Transverse colon (tissue), 4 donors: ENCODE measurements around the gene HSD17B7.
"Not testable (repeated sequence)": the region's sequence is repeated elsewhere in the genome, so short reads cannot be mapped to it uniquely, and the experiment has no call there.

Source experiments
- EP300 ChIP-seq: sonication (generic); formaldehyde crosslinking; IDR thresholded peaks from one replicate; pipeline ENCODE4 v1.6.1; 2017; ENCODE audit warnings: antibody characterized with exemption, low read depth
- POLR2A ChIP-seq: fragments of 450-650 bp; IDR thresholded peaks from one replicate; pipeline ENCODE4 v1.6.1; 2016; ENCODE audit warnings: antibody characterized with exemption, mild to moderate bottlenecking, moderate library complexity
- POLR2AphosphoS5 ChIP-seq, 3 donors: sonication (generic); formaldehyde crosslinking; IDR thresholded peaks; one replicate each; pipeline ENCODE4 v1.6.1; 2016; ENCODE audit warnings: antibody characterized with exemption in 3 of 3
- TF ChIP-seq, protein P1 (sequence below), 5 experiments: fragments of 200-600 bp in 3 of 5; fragments of 450-650 bp in 2 of 5; sonication (generic) in 3 of 5; IDR thresholded peaks; 1 replicate in 2 of 5; 2 replicates in 3 of 5; pipeline ENCODE4 v1.5.1; 2016 to 2017; ENCODE audit warnings: antibody characterized with exemption in 5 of 5, inconsistent platforms in 3 of 5, mild to moderate bottlenecking in 2 of 5, moderate library complexity in 1 of 5

DNA sequence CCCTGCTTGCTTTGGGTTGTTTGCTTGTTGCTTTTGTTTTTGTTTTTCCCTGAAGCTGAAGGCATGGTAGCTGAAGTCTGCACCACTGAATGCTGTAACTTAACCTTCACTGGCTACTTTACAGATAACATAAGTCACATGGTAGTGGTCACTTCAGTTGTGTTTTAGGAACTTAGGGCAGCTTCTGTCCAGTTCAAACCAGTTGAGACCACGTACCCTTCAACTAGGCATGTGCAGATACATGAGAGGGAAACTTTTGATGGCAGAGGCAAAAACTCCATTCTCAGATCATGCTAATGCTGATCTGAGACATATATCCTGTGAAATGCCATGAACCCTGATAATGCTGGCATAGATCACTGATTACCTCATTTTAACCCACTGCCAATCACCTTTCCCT, 28.2 kb downstream of the HSD17B7 start:
- TF ChIP-seq POLR2A; POLR2AphosphoS5 (IDR thresholded peaks at IDR 0.05); EP300: not testable (repeated sequence)
- TF ChIP-seq, protein P1, sequence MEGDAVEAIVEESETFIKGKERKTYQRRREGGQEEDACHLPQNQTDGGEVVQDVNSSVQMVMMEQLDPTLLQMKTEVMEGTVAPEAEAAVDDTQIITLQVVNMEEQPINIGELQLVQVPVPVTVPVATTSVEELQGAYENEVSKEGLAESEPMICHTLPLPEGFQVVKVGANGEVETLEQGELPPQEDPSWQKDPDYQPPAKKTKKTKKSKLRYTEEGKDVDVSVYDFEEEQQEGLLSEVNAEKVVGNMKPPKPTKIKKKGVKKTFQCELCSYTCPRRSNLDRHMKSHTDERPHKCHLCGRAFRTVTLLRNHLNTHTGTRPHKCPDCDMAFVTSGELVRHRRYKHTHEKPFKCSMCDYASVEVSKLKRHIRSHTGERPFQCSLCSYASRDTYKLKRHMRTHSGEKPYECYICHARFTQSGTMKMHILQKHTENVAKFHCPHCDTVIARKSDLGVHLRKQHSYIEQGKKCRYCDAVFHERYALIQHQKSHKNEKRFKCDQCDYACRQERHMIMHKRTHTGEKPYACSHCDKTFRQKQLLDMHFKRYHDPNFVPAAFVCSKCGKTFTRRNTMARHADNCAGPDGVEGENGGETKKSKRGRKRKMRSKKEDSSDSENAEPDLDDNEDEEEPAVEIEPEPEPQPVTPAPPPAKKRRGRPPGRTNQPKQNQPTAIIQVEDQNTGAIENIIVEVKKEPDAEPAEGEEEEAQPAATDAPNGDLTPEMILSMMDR (IDR thresholded peaks at IDR 0.05) = not testable (repeated sequence)
